HG03039 (cell line): ENCODE results near the gene GNAT2.

Source experiments
- ATAC-seq: cut with Tn5 transposase; IDR thresholded peaks from one replicate; pipeline ENCODE4 v1.9.1; 2021; ENCODE audit warnings: mild to moderate bottlenecking, moderate library complexity; ENCODE audit not compliant: unreplicated experiment

GNAT2 gene

DNA sequence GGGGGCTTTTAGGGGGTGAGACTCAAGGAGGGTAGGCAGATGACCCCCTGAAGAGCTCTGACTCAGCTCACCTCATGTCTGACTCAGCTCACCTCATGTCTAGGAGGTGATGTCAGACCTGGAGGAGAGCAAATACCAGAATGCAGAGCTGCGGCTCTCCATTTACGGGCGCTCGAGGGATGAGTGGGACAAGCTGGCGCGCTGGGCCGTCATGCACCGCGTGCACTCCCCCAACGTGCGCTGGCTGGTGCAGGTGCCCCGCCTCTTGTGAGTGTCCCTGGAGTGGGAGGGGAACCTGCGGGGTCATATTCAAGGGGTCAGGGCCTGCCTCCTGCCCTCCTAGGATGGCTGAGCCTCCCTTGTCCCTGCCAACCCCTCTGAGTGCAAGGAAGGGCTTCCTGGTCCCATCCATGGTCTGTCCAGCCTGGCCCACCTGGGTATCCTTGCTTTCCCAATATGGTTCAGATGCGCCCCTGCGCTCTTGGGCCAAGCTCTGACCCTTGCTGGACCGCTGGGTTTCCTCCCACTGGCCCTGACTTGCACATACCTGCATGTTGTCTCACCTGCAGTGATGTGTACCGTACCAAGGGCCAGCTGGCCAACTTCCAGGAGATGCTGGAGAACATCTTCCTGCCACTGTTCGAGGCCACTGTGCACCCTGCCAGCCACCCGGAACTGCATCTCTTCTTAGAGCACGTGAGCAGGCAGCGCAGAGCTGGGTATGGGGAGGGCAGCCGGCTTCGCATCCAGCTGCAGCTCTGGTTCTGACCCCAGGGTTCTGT is 9.3 kb upstream of the GNAT2 start:
- ATAC-seq, result no peak

DNA sequence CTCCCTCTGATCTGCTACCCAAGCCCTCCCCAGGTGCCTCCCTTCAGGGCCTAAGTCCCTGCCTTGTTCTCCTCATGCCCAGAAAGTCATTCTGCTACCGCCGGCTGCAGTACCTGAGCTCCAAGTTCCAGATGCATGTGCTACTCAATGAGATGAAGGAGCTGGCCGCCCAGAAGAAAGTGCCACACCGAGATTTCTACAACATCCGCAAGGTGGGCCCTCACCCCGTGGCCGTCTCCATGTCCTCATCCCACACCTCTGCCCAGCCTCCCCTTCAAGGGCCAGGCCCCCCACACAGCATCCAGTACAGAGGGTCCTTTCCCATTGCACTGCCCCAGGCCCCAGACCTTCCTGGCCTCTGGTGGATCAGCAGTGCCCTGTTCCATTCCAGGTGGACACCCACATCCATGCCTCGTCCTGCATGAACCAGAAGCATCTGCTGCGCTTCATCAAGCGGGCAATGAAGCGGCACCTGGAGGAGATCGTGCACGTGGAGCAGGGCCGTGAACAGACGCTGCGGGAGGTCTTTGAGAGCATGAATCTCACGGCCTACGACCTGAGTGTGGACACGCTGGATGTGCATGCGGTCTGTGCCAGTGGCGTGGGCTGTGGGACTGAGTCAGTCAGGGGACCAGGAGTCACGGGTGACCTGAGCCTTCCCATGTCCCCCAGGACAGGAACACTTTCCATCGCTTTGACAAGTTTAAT is 8.4 kb upstream of the GNAT2 start:
- ATAC-seq, result no peak

DNA sequence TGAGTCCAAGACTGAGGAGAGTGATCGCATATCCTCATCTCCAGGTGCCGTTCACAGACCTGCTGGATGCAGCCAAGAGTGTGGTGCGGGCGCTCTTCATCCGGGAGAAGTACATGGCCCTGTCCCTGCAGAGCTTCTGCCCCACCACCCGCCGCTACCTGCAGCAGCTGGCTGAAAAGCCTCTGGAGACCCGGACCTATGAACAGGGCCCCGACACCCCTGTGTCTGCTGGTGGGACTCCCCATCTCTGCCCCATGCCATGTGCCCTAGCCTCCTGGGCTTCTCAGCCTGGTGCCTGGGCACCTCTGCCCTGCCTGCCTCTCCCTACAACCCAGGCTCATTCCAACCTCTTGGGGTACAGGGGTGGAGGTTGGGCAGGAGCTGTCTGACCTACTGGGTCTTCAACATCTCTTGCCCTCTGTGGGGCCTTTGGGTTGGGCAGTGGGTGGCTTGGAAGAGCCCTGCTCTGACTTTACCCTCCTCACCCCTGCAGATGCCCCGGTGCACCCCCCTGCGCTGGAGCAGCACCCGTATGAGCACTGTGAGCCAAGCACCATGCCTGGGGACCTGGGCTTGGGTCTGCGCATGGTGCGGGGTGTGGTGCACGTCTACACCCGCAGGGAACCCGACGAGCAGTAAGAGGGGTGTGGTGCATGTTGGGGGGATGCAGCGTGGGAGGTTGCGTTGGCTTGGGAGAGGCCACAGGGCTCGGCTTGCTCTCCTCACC is 7.4 kb upstream of the GNAT2 start:
- ATAC-seq, result no peak

DNA sequence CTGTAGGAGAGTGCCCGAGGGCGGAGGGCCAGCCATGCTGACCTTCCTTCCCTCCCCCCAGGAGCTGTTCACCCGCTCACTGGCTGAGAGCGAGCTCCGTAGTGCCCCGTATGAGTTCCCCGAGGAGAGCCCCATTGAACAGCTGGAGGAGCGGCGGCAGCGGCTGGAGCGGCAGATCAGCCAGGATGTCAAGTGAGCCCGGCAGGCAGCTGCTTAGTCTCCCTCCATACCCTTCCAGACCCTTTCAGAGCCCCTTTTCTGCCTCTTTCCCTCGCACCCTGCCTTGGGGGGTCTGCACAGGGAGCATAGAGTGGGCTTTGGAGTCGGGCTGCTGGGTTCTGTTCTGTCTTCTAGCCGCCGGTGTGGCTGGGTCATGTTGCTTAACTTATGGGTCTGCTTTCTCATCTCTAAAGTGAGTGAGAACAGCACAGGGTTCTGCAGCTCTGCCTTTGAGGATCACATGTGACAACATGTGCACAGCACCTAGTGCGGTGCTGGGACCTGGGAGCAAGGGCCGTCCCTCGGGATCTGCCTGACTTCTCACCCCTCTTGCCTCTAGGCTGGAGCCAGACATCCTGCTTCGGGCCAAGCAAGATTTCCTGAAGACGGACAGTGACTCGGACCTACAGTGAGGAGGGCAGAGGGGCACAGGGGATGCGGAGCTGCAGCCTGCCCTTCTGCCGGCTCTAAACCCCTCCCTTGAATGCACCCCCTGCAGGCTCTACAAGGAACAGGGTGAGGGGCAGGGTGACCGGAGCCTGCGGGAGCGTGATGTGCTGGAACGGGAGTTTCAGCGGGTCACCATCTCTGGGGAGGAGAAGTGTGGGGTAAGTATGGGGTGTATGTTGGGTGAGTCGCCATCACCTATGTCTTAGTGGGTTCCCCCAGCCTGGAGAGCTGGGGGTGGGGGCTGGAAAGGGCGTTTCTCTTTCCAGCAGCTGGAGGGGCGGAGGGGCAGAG is 6.5 kb upstream of the GNAT2 start:
- ATAC-seq, result no peak

DNA sequence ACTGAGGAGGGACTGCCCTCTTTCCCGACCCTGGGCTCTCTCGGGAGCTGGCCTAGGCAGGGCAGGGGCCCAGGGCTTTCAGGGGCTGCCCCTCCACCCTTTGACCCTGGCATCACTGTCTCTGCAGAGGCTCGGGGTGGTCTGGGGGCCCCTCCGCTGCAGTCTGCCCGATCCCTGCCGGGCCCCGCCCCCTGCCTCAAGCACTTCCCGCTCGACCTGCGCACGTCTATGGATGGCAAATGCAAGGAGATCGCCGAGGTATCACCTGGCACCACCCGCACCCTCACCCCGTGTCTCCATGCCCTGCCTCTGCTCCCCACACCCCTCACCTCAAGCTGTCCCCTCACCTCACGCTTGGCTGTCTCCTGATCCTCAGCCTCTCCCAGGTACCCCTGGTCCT is 5.8 kb upstream of the GNAT2 start:
- ATAC-seq, result no peak

DNA sequence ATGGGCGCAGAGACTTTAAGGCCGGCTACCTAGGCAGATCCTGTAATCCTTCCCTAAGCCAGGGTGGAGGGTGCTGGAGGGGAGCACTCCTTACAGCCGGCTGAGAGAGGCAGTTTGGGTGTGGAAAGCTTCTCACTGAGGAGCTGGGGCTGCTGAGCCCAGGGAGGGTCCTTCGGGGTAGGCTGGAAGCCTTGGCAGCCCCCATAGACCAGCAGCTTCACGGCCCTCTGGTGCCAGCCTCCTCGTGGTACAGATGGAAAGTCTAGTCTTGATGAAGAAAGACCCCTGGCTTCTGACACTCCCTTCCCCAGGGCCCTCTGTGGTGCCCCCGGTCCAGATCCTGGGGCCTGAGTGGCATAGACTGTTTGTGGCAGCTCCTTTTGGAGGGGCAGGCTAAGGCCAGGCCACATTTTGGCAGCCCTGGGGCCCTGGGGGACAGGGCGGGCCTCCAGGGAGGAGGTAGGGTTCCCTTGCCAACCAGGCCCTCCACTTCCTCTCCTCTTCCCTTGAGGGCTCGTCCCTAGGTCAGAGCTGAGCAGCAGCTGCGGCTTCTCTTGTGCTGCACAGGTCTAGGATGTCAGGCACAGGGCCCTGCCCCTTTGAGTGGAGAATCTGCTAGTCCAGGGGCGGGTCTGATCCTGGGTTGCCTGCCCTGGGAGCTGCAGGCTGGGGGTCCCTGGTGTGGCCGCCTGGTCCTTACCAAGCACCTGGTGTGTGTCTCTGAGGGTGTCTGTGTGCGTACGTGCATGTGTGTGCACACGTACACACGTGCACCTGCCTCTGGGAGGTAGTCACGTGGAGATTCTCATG is 5.0 kb upstream of the GNAT2 start:
- ATAC-seq, result no peak

DNA sequence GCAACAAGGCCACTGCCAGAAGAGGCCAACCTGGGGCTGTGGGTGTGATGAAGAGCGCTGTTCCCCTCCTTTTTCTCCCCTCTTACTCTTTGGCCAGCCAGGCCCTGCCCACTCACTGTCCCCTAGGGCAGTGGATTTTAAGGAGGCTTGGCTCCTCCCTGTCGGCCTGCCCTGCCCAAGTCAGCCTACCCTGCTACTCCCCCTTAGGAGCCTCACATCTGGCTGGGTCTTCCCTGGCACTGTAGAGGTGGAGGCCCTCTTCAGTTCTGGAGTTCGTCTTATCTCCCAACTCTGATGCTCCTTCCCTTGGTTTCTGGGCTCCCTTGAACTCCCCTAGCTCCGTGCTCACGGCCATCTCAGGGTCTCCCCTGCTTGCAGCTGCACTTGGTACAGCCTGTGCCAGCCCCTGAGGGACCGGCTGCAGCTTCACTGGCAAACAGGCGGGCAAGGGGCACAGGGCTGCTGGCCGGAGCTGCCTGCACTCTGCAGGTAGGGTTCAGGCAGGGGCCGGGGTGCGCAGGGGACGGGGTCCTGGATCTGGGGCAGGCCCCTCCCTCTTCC is 4.3 kb upstream of the GNAT2 start:
- ATAC-seq, result no peak

DNA sequence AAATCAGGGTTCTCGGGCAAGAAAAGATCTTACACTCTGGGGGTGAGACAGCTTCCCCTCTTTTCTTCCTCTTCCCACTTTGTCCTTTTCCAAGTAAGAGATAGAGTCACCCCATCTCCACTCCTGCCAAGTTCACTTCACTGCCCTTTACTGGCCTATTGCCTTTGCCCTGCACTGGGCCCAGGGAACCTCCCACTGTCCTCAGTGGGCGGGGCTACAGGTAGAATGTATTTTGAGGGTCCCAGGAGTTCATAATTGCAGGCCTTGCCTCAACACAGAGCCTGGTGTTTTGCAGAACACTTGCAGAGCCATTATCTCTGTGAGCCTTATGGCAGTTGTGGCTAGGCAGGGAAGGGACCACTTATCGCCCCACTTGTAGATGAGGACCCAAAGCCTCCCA is 3.5 kb upstream of the GNAT2 start:
- ATAC-seq, result no peak

DNA sequence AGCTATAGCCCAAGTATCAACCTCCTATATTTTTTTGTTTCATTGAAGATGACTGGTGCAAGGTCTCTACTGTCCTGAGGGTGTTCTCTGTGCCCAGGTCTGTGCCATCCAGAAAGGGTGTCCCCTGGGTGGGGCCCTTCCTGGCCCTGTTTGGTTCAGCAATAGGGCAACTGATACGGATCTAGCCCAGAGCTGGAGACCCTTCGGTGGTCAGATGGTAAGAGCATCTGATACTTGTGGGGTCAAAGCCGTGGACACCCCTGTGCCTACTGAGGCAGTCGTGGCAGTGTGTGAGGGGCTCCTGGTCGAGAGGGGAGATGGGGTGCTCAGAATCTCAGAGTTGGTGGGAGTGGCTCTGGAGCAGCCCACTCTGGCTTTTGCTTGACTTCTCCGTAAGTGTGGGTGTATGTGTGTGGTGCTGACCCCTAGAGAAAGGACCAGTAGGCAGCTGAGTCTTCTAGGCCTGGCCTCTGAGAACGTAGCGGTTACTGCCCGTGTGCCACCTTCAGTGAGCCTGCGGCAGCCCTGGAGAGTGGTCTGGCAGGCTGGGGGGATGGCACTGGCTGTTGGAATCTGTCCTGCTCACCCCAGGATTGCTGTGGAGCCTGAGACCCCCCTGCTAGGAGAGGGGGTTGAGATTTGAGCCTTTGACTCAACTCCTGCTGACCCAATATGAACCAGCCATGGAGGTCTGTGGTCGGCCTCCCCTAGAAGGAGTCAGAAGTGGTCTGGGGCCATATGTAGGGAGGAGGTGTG is 2.9 kb upstream of the GNAT2 start:
- ATAC-seq, result no peak

DNA sequence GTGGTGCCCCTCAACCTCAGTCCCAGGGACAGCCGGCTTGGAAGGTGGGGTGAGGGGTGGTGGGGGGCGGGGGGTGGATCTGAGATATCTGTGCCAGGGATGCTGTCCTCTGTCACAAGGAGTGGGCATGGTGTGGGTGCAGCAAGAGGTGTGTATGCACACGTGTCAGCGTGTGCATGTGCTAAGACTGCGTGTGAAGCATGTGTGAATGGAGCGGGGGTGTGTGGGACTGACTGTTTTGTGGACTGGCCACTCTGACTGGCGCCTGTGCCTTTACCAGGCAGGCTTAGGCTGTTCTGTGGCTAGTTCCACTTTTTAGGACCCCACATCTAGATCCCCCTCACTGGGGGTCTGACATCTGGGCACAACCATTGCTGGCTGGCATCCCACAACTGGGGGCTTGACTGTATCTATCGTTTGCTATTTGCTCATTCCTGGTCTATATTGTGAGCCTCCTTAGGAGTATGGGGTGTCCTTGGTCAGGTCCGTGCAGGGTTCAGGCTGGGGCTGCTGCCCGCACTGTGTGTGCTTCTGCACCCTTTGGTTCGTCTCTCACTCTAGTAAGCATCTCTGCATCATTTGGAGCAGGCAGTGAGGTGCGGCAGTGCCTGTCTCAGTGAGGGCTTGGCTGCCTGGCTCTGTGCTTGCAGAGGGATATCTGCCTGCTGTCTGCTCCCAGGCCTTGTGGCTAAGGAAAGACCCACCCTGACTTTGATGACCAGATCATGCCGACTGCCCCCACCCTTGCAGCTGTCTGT is 2.1 kb upstream of the GNAT2 start:
- no peak for ATAC-seq

DNA sequence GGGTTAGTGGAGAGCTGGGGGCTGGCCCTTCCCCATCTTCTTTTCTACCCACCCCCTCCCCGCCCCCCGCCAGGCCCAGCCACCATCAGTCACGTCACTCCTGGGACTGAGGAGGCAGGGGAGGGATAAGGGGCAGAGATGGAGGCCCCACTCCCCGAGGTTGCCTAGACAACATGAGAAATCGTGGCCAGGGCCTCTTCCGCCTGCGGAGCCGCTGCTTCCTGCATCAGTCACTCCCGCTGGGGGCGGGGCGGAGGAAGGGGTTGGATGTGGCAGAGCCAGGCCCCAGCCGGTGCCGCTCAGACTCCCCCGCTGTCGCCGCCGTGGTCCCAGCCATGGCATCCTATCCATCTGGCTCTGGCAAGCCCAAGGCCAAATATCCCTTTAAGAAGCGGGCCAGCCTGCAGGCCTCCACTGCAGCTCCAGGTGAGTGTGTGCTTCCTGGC is 1.4 kb upstream of the GNAT2 start:
- peak; percentile 61 for ATAC-seq

DNA sequence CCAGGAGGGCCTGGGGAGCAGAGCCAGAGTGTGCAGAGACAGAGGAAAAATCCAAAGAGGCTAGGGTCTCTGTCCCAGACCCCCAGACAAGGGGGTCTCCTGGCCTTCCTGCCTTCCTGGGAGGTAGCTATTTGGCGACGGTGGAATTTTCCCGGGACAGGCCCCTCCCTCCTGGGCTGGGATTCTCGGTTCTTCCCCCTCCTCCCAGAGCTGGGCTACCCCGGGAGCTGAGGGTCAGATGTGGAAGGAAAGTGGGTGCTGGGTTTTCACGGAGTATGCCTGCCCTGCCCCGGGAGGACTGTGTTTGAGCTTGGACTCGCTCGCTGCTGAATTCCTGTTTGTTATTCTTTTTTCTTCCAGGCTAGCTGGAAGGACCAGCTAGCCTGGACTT is 980 bp upstream of the GNAT2 start:
- ATAC-seq, result no peak

DNA sequence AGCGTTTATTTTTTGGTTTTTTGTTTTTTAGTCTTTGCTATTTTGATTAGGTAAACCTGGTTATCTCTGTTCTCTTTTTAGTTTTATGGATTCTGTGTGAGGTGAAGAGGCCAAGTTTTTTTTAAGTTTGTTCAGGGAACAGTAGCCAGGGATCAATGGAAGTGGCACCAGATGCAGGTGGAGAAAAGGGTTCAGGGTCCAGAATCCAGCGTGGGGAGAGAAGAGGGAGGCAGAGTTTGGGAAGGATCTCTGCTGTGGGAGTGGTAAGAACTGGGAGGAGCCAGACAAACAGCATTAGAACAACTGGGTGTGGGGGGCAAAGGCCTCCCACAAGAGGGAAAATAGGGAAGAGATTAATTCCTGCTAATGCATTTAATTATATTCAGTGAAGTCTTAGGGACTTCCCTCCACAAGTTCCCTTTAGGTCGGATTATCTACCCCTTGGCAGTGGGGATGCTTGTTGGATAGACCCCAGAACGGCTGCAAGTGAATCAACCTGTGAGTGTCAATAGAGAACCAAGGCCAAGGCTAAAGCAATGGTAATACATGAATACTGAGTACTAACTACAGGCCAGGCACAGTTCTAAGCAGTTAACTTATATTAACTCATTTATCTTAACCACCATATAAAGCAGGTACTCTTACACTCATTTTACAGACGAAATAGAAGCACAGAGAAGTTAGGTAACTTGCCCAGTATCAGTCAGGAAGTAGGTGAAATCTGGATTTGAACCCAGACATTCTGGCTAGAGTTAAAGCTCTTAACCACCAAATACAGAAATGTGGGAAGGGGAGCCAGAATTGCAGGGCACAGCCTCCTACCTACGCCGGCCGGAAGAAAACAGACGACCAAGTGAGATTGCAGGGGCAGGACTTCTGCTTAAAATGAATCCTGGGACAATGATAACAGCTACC is 498 bp downstream of the GNAT2 start:
- ATAC-seq, result no peak

DNA sequence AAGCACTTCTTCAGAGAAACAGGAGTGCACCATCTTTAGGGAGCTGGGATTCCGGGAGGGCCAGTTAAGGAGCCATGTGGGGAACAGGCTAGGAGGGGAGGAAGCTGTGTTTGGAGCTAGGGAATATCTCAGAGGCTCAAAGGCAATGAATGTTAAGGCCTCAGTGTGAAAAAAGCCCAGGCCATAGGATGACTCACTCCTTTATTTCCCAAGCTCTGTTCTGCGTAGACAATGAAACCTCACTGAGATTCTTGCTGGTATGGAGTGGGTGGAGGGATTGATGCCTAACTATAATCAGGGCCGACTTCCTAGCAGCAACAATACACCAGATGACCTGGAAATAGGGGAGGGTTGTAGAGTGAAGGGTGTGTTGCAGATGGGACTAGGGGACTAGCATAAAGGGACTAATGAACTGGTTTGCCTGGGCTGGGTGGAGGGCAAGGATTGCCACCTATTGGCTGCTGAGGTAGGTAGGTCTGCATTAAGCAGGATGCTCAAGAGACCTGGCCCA is 2.1 kb downstream of the GNAT2 start:
- ATAC-seq, result no peak

DNA sequence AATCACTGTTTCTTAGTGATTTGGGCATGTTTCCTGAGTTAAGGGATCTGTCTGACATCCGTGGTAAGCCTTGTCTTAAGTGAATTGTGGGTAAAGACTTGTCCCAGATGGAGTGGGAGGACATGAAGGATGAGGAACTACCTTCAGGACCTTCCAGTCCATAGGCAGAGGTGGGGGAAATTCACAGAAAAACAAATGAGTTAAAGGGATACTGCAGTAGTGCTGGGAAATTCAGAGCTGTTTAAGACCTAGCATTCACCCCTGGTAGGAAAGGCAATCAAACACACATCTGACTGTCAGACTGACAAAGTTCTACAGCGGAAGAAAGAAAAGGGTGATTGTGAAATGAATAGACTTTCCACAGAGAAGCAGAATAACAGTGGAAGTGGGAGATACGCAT is 3.0 kb downstream of the GNAT2 start:
- ATAC-seq, result no peak

DNA sequence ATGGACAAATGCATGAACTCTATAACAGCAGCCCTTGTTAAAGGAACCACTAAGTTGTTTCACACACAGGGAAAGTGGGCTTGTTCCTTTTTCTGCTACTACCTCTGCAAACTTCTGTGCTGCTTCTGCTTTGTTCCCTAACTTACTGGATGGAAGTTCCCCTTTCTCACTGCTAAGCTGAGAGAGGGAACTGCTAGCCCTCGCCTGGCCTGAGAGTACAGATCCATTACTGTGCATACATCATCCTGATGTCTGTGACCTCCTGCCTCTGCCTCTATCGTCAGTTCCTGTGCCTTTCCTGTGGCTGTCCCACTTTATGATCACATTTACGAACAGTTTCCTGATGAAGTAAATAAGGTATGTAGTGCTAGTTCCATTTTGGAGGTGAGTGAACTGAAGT is 3.5 kb downstream of the GNAT2 start:
- ATAC-seq, result no peak
